ENCODE data around the gene PPP6R2.

The PPP6R2 gene

GRCh38 chr22:50306753-50307749 lies 36.1 kb upstream of the PPP6R2 start, which contains the start of gene PLXNB2:
Gene PLXNB2 (minus strand): TSS chr22:50307646. CDS start chr22:50290584, 17,062 bp downstream.
- peak; percentile 26 for DNase-seq

- DNase-seq = no peak
Observed at GRCh38 chr22:50307890-50308596, 35.1 kb upstream of the PPP6R2 start.

- DNase-seq = peak; percentile 80
Observed at GRCh38 chr22:50308597-50308935, 34.6 kb upstream of the PPP6R2 start.

GRCh38 chr22:50308986-50309600 lies 34.0 kb upstream of the PPP6R2 start:
- no peak for DNase-seq

- DNase-seq = no peak
Observed at GRCh38 chr22:50309601-50309991, 33.5 kb upstream of the PPP6R2 start.

- no peak for DNase-seq
Observed at GRCh38 chr22:50310031-50310722, 33.0 kb upstream of the PPP6R2 start.

- no peak for DNase-seq
Observed at GRCh38 chr22:50310949-50311444, 32.1 kb upstream of the PPP6R2 start.

GRCh38 chr22:50311606-50312351 lies 31.3 kb upstream of the PPP6R2 start:
- no peak for DNase-seq

- DNase-seq = no peak
Observed at GRCh38 chr22:50312371-50312770, 30.8 kb upstream of the PPP6R2 start.

GRCh38 chr22:50313021-50313420 lies 30.1 kb upstream of the PPP6R2 start:
- no peak for DNase-seq

GRCh38 chr22:50313600-50313999 lies 29.5 kb upstream of the PPP6R2 start:
- DNase-seq = no peak

GRCh38 chr22:50314081-50314454 lies 29.1 kb upstream of the PPP6R2 start:
- DNase-seq = no peak

GRCh38 chr22:50314455-50315288 lies 28.5 kb upstream of the PPP6R2 start:
- peak; percentile 75 for DNase-seq

GRCh38 chr22:50315289-50316113 lies 27.6 kb upstream of the PPP6R2 start:
- no peak for DNase-seq

GRCh38 chr22:50316114-50317065 lies 26.7 kb upstream of the PPP6R2 start:
- no peak for DNase-seq

- no peak for DNase-seq
Observed at GRCh38 chr22:50317178-50317577, 25.9 kb upstream of the PPP6R2 start.

GRCh38 chr22:50317674-50318073 lies 25.5 kb upstream of the PPP6R2 start:
- no peak for DNase-seq

GRCh38 chr22:50318356-50318697 lies 24.8 kb upstream of the PPP6R2 start:
- no peak for DNase-seq

Data from GF-D8 (cell line).